Motor neuron (in vitro differentiated cells): Measurements from ENCODE around the gene PPP2R5C. TPM values are rescaled to one million over a fixed set of nuclear protein-coding genes. Genes with fewer than 3 reads are reported as not detected.

ENCODE experiments used
- ATAC-seq, 8 experiments: fragments of 200-7000 bp; cut with Tn5 transposase; replicated peaks in 6 of 8; 2 replicates each; pipeline ENCODE4 v1.8.0; 2021; ENCODE audit warnings: mild to moderate bottlenecking in 8 of 8, moderate library complexity in 8 of 8
- H3K27ac ChIP-seq, 2 donors: fragments of 250-450 bp; sonication (Bioruptor Pico); 2 replicates each; pipeline ENCODE4 v1.9.0; 2021; ENCODE audit warnings: antibody characterized with exemption in 2 of 2, mild to moderate bottlenecking in 2 of 2, moderate library complexity in 1 of 2
- H3K4me1 ChIP-seq, 2 donors: fragments of 250-450 bp; sonication (Bioruptor Pico); replicated peaks in 1 of 2; 2 replicates each; pipeline ENCODE4 v1.6.1; 2021; ENCODE audit warnings: antibody characterized with exemption in 2 of 2, mild to moderate bottlenecking in 2 of 2, moderate library complexity in 1 of 2
- H3K4me3 ChIP-seq, 5 donors: fragments of 250-450 bp; sonication (Bioruptor Pico); 2 replicates each; pipeline ENCODE4 v1.9.0; 2021; ENCODE audit warnings: antibody characterized with exemption in 5 of 5, mild to moderate bottlenecking in 5 of 5, moderate library complexity in 4 of 5
- WGBS, 10 experiments: fragments of 450-650 bp; shearing (Covaris generic); methylation state at CpG; one replicate each; pipeline ENCODE4 v1.0.0; 2022; 5-methylcytosine and 5-hydroxymethylcytosine counted together
- in situ Hi-C, 9 experiments: fragments of 400-800 bp; cut with MboI; loops; one replicate each; pipeline ENCODE4 v1.15.0; 2021; ENCODE audit warnings: low sequenced_read_pairs in 9 of 9, low pct_unique_long_range_greater_than_20kb in 2 of 9; ENCODE audit not compliant: unreplicated experiment in 9 of 9
- total RNA-seq, 8 experiments: library from RNA; unstranded; fragments of 300-600 nt; gene quantifications; 2 replicates each; pipeline versions ENCODE4 v1.2.3 to v1.2.4, GENCODE V29; 2022

Gene PPP2R5C
- total RNA-seq, 8 experiments from 2014 or later: 84.4 to 112 (median 94.7) TPM

DNA sequence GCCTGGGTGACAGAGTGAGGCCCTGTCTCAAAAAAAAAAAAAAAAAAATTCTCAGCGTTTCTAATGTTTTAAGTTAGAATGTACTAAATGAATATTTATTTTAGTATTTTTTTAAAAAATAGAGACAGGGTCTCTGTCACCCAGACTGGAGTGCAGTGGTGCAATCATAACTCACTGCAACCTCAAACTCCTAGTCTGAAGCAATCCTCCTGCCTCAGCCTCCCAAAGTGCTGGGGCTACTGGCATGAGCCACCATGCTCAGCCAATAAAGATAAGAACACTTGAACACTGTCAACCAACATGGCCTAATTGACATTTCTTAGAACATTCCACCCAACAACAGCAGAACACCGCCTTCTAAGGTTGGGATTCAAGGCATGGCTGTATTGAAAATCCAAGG, 197.8 kb downstream of the PPP2R5C start:
- ATAC-seq: no peak
- WGBS, 10 experiments: 40 to 100% (median 54%) methylated on average over 1 to 2 of the region's 2 CpGs; no CpG with 5 or more reads in 1 of the 10 experiments
- Histone ChIP-seq H3K27ac (no peak overlapping the region), H3K4me1 (peaks cover 2 to 6% of the 10 kb centered on the region in 2 donors), H3K4me3 (no peak overlapping the region)
- in situ Hi-C loops: loop anchor here in 5 of 9 experiments (25.0 kb wide), 1 partner anchor 353 kb away; the partner anchor contains the start of genes MOK (in 5 of the 5) and ZNF839 (in 5 of the 5)

DNA sequence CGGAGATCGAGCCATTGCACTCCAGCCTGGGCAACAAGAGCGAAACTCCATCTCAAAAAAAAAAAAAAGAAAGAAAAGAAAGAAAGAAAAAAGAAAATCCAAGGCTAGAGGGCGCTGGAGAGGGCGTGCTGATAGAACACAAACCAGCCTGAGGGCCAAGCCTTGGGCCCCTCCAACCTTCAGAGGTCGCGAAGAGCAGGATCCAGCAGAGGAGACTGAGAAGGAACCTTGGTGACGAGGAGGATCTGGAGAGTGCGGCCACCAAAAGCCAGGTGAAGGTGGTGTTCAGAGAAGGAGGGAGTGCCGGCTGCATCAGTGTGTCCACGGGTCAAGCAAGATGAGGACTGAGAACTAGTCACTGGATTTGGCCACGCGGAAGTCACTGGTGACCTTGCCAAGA, 198.7 kb downstream of the PPP2R5C start:
- in situ Hi-C loops: loop anchor here in 5 of 9 experiments (25.0 kb wide), 1 partner anchor 352 kb away; the partner anchor contains the start of genes MOK (in 5 of the 5) and ZNF839 (in 5 of the 5)
- 40 to 71% (median 48%) methylated on average over 2 to 12 of the region's 13 CpGs for WGBS, 10 experiments
- no peak for ATAC-seq

GRCh38 chr14:101961011-101961721, 199.7 kb downstream of the PPP2R5C start:
- Histone ChIP-seq H3K4me3 (no peak overlapping the region), H3K4me1 (peaks cover 3 to 6% of the 10 kb centered on the region in 2 donors), H3K27ac (no peak overlapping the region)
- in situ Hi-C loops: loop anchor here in 5 of 9 experiments (25.0 kb wide), 1 partner anchor 351 kb away; the partner anchor contains the start of genes MOK (in 5 of the 5) and ZNF839 (in 5 of the 5)
- ATAC-seq: peak in 4 of 8 experiments; percentile 1 to 11 (median 3)
- WGBS, 10 experiments: 0 to 52% (median 10%) methylated on average over 1 to 7 of the region's 19 CpGs; no CpG with 5 or more reads in 6 of the 10 experiments

More for the DNA sequence above, 198.7 kb downstream of the PPP2R5C start:
- H3K4me1 ChIP-seq: peaks cover 2 to 6% of the 10 kb centered on the region in 2 donors
- H3K4me3 ChIP-seq: no peak overlapping the region
- H3K27ac ChIP-seq: no peak overlapping the region

- no peak for ATAC-seq
- H3K4me3 ChIP-seq: no peak overlapping the region
- H3K27ac ChIP-seq: no peak overlapping the region
- in situ Hi-C loops: loop anchor here in 5 of 9 experiments (25.0 kb wide), 1 partner anchor 350 kb away; the partner anchor contains the start of genes MOK (in 5 of the 5) and ZNF839 (in 5 of the 5)
- 67 to 100% (median 80%) methylated on average over 1 to 4 of the region's 9 CpGs; no CpG with 5 or more reads in 5 of the 10 experiments for WGBS, 10 experiments
- peaks cover 6 to 10% of the 10 kb centered on the region in 2 donors for H3K4me1 ChIP-seq
Observed at GRCh38 chr14:101961746-101962502, 200.4 kb downstream of the PPP2R5C start.

GRCh38 chr14:101962503-101962874, 201.0 kb downstream of the PPP2R5C start:
- H3K4me1 ChIP-seq: peaks cover 6 to 13% of the 10 kb centered on the region in 2 donors
- no peak overlapping the region for H3K4me3 ChIP-seq
- in situ Hi-C loops: loop anchor here in 5 of 9 experiments (25.0 kb wide), 1 partner anchor 350 kb away; the partner anchor contains the start of genes MOK (in 5 of the 5) and ZNF839 (in 5 of the 5)
- ATAC-seq: peak in 2 of 8 experiments; percentile 3 to 10
- H3K27ac ChIP-seq: no peak overlapping the region
- 44 to 100% (median 63%) methylated on average over 1 to 4 of the region's 5 CpGs; no CpG with 5 or more reads in 4 of the 10 experiments for WGBS, 10 experiments

GRCh38 chr14:101963052-101963451, 201.5 kb downstream of the PPP2R5C start:
- Histone ChIP-seq H3K4me3 (no peak overlapping the region), H3K4me1 (peaks cover 6 to 13% of the 10 kb centered on the region in 2 donors), H3K27ac (no peak overlapping the region)
- WGBS, 10 experiments: 40 to 100% (median 82%) methylated on average over 1 to 5 of the region's 5 CpGs
- in situ Hi-C loops: loop anchor here in 5 of 9 experiments (25.0 kb wide), 1 partner anchor 349 kb away; the partner anchor contains the start of genes MOK (in 5 of the 5) and ZNF839 (in 5 of the 5)
- ATAC-seq: no peak

GRCh38 chr14:101963656-101964296, 202.3 kb downstream of the PPP2R5C start:
- Histone ChIP-seq H3K4me3 (peak overlapping the region in 4 of 5 donors; percentile 82 to 99 (median 94)), H3K4me1 (peaks cover 6 to 13% of the 10 kb centered on the region in 2 donors), H3K27ac (no peak overlapping the region)
- in situ Hi-C loops: loop anchor here in 5 of 9 experiments (25.0 kb wide), 1 partner anchor 349 kb away; the partner anchor contains the start of genes MOK (in 5 of the 5) and ZNF839 (in 5 of the 5)
- WGBS, 10 experiments: 0 to 80% (median 46%) methylated on average over 1 to 11 of the region's 20 CpGs; no CpG with 5 or more reads in 4 of the 10 experiments
- no peak for ATAC-seq

DNA sequence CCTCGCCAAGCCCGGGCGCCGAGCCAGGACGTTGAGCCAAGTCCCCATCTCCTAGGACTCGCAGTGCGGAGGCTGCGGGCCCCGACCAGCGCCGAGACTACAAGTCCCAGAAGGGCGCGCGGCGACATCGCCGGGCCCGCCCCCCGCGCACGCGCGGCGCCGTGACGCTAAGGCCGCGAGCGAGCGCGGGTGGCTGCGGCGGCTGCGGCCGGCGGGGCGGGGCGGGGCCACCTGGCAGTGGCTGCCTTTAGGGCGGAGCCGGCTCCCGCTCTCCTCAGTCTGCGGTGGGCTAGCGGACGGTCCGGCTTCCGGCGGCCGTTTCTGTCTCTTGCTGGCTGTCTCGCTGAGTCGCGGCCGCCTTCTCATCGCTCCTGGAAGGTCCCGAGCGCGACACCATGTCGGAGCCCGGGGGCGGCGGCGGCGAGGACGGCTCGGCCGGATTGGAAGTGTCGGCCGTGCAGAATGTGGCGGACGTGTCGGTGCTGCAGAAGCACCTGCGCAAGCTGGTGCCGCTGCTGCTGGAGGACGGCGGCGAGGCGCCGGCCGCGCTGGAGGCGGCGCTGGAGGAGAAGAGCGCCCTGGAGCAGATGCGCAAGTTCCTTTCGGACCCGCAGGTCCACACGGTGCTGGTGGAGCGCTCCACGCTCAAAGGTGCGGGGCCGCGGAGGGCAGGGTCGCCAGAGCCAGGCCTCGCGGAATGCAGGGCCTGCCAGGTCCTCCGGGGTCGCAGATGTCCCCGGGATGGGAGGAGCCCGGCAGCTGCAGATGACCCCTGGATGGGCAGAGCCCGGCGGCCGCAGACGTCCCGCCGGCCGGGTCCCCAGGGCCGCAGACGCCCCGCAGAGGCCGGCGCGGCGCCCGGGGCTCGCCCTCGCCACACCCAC, 203.0 kb downstream of the PPP2R5C start, which contains the start of gene DYNC1H1:
Gene DYNC1H1, plus strand, starts transcription at position 277 of the 884 bp plus-strand sequence. Its CDS starts 119 bp downstream, at position 396.
- in situ Hi-C loops: loop anchor here in 5 of 9 experiments (25.0 kb wide), 1 partner anchor 348 kb away; the partner anchor contains the start of genes MOK (in 5 of the 5) and ZNF839 (in 5 of the 5)
- peak within 1 kb of the TSS; percentile 82 to 99 (median 94) for H3K4me3 ChIP-seq
- WGBS, 10 experiments: 0 to 7% (median 0%) methylated on average over 2 to 11 of the region's 115 CpGs; no CpG with 5 or more reads in 5 of the 10 experiments
- H3K27ac ChIP-seq: peak within 1 kb of the TSS; percentile 83 to 96
- peak; percentile 63 to 90 (median 88) for ATAC-seq
- peaks cover 6 to 13% of the 10 kb centered on the region in 2 donors for H3K4me1 ChIP-seq

- Histone ChIP-seq H3K27ac (peak overlapping the region; percentile 83 to 96), H3K4me1 (peaks cover 6 to 13% of the 10 kb centered on the region in 2 donors), H3K4me3 (peak overlapping the region; percentile 82 to 99 (median 94))
- peak; percentile 11 to 48 (median 34) for ATAC-seq
- in situ Hi-C loops: loop anchor here in 5 of 9 experiments (25.0 kb wide), 1 partner anchor 347 kb away; the partner anchor contains the start of genes MOK (in 5 of the 5) and ZNF839 (in 5 of the 5)
- WGBS, 10 experiments: 0% methylated on average over 2 to 9 of the region's 28 CpGs; no CpG with 5 or more reads in 7 of the 10 experiments
Observed at GRCh38 chr14:101965181-101965544, 203.7 kb downstream of the PPP2R5C start.

DNA sequence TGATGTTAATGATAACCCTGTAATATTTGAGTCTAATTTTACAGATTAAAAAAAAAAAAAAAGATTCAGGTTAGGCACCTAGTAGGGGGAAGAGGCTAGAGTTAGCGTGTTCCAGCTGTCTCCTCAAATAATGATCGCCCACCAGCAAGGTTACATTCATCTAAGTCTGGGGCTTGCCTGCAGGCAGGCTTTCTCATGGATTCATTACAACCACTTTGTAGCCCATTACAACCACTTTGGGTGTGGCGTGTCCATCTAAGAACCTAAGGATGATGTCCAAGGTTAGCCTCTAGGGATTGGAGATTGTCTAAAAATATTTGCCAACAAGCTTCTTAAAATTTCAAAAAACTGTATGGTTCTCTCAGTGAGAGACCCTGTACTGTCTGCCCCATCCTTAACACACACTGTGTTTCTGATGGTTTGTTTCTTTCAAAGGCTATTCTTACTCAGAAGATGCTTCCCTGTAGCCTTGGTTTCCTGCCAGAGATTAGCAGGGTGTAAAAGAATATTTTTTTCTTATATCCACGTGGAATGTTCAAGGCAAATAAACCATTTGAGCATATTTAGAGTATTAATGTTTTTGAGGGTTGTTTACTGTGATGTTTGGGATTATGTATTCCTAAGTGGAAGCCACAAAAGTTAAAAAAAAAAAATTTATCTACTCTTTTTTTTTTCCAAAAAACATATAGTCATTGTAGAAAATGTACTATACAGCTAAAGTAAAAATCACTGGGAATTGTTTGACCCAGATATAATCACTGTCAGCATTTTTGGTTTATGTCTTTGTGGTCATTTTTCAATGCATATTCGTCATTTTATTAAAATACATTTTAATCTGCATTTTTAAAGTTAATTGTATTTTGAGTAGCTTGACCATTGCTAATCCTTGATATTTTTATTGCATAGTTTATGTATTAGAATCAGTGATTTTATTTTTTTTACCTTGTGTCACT, 204.5 kb downstream of the PPP2R5C start:
- H3K4me3 ChIP-seq: peak overlapping the region; percentile 82 to 99 (median 94)
- WGBS, 10 experiments: 0 to 100% (median 20%) methylated on average over 1 to 5 of the region's 5 CpGs
- no peak for ATAC-seq
- peaks cover 6 to 13% of the 10 kb centered on the region in 2 donors for H3K4me1 ChIP-seq
- H3K27ac ChIP-seq: peak overlapping the region in 1 of 2 donors; percentile 96
- in situ Hi-C loops: loop anchor here in 5 of 9 experiments (25.0 kb wide), 1 partner anchor 346 kb away; the partner anchor contains the start of genes MOK (in 5 of the 5) and ZNF839 (in 5 of the 5)
